GM23248 (cell line): ENCODE measurements around the gene RAB8B.

ENCODE experiments used
- EZH2 ChIP-seq: fragments of 200-600 bp; sonication (generic); IDR thresholded peaks from 2 replicates; pipeline ENCODE4 v1.6.1; 2018; ENCODE audit warnings: antibody characterized with exemption, mild to moderate bottlenecking; ENCODE audit not compliant: insufficient read depth, poor library complexity, severe bottlenecking
- EZH2phosphoT487 ChIP-seq: fragments of 200-600 bp; sonication (generic); IDR thresholded peaks from 2 replicates; pipeline ENCODE4 v1.6.1; 2018; ENCODE audit warnings: antibody characterized with exemption, moderate library complexity, mild to moderate bottlenecking, low read depth; ENCODE audit not compliant: insufficient read depth

DNA sequence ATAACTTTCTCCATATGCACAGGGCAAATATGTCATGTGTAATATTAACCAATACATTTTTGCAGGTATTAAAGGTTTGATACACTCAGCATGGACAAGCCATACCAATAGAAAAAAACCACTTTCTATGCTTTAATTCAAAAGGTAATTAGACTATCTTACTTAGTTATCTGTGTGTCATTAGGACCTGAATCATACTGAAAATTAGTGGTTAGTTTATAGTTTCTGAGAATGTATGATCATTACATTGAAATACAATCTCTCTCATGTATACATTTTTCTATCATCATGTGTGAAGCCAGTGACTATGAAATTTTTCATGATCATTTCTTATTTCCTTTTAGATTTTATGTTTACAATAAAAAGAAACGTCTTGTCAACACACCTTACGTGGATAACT lies 48.5 kb upstream of the RAB8B start:
- TF ChIP-seq EZH2, result no peak
- no peak for TF ChIP-seq EZH2phosphoT487
